Esophagus muscularis mucosa (tissue), 4 donors: ENCODE data around the gene CAPS2. TPM values are rescaled to one million over a fixed set of nuclear protein-coding genes. Genes with fewer than 3 reads are reported as not detected.

Experiments used
- DNase-seq: peaks from one replicate; pipeline ENCODE4 v3.0.0-alpha.2; 2017; ENCODE audit errors: extremely low spot score
- H3K27ac ChIP-seq, 4 donors: fragments of 200-600 bp; sonication (generic); replicated peaks in 1 of 4; 1 replicate in 3 of 4; 2 replicates in 1 of 4; pipeline ENCODE4 v1.5.1; 2016 to 2019; ENCODE audit warnings: mild to moderate bottlenecking in 1 of 4
- H3K27me3 ChIP-seq, 4 donors: fragments of 200-600 bp; sonication (generic); one replicate each; pipeline versions ENCODE4 v1.5.1 to v1.6.0; 2016 to 2019
- H3K36me3 ChIP-seq, 4 donors: fragments of 200-600 bp; sonication (generic); one replicate each; pipeline ENCODE4 v1.5.1; 2016 to 2019
- H3K4me1 ChIP-seq, 4 donors: fragments of 200-600 bp; sonication (generic); one replicate each; pipeline ENCODE4 v1.5.1; 2016 to 2019
- H3K4me3 ChIP-seq, 4 donors: fragments of 200-600 bp; sonication (generic); 1 replicate in 2 of 4; 2 replicates in 2 of 4; pipeline ENCODE4 v1.5.1; 2016 to 2019; ENCODE audit warnings: mild to moderate bottlenecking in 4 of 4, moderate library complexity in 1 of 4
- H3K9me3 ChIP-seq, 4 donors: fragments of 200-600 bp; sonication (generic); 1 replicate in 3 of 4; 2 replicates in 1 of 4; pipeline ENCODE4 v1.5.1; 2016 to 2019
- CTCF ChIP-seq, 3 experiments: fragments of 200-600 bp in 2 of 3; fragments of 450-650 bp in 1 of 3; sonication (generic) in 2 of 3; IDR thresholded peaks; one replicate each; pipeline ENCODE4 v1.5.1; 2017 to 2019; ENCODE audit warnings: antibody characterized with exemption in 3 of 3, mild to moderate bottlenecking in 2 of 3, moderate library complexity in 1 of 3
- EP300 ChIP-seq: sonication (generic); formaldehyde crosslinking; IDR thresholded peaks from one replicate; pipeline ENCODE4 v1.6.1; 2017; ENCODE audit warnings: antibody characterized with exemption
- POLR2A ChIP-seq: fragments of 450-650 bp; IDR thresholded peaks from one replicate; pipeline ENCODE4 v1.6.1; 2017; ENCODE audit warnings: antibody characterized with exemption, moderate library complexity, mild to moderate bottlenecking, low read depth
- POLR2AphosphoS5 ChIP-seq, 2 donors: sonication (generic); formaldehyde crosslinking; IDR thresholded peaks; one replicate each; pipeline ENCODE4 v1.6.1; 2017; ENCODE audit warnings: antibody characterized with exemption in 2 of 2
- WGBS: methylation state at CpG from one replicate; pipeline ENCODE4 v1.1.5; 2018; 5-methylcytosine and 5-hydroxymethylcytosine counted together
- intact Hi-C: fragments of 100-400 bp; cut with DNase I; formaldehyde crosslinking; loops from one replicate; pipeline ENCODE4 v1.15.1; 2023
- total RNA-seq, 4 donors: library from RNA; depleted of rRNA; stranded (reverse); fragments of >200 nt; gene quantifications; one replicate each; pipeline versions ENCODE4 v1.1.0 to v1.2.1, GENCODE V29; 2016

CAPS2 gene
- total RNA-seq, 4 donors from 2014 or later, result 8.0 to 28.2 (median 10.3) TPM

GRCh38 chr12:75257510-75257909 is 72.6 kb downstream of the CAPS2 start:
- no peaks in the 10 kb centered on the region for H3K9me3 ChIP-seq
- no peaks in the 10 kb centered on the region for H3K27me3 ChIP-seq
- no peak for DNase-seq
- intact Hi-C loops, result no loop called here
- TF ChIP-seq POLR2AphosphoS5 (IDR thresholded peaks at IDR 0.05) (no peak), EP300 (no peak), CTCF (IDR thresholded peaks at IDR 0.05) (no peak)
- H3K27ac ChIP-seq, result no peak overlapping the region
- no peaks in the 10 kb centered on the region for H3K4me1 ChIP-seq
- no peak overlapping the region for H3K4me3 ChIP-seq
- no peaks in the 10 kb centered on the region for H3K36me3 ChIP-seq
- WGBS, result 57% methylated on average over 2 of the region's 2 CpGs

GRCh38 chr12:75245108-75245507 is 85.0 kb downstream of the CAPS2 start:
- H3K27ac ChIP-seq, result no peak overlapping the region
- no peaks in the 10 kb centered on the region for H3K36me3 ChIP-seq
- TF ChIP-seq POLR2A (no peak), POLR2AphosphoS5 (IDR thresholded peaks at IDR 0.05) (no peak), EP300 (no peak), CTCF (IDR thresholded peaks at IDR 0.05) (no peak)
- no peaks in the 10 kb centered on the region for H3K4me1 ChIP-seq
- intact Hi-C loops, result no loop called here
- H3K27me3 ChIP-seq, result no peaks in the 10 kb centered on the region
- H3K9me3 ChIP-seq, result peaks cover 0 to 14% (median 5%) of the 10 kb centered on the region in 4 donors
- H3K4me3 ChIP-seq, result no peak overlapping the region
- no peak for DNase-seq

GRCh38 chr12:75239987-75240386 is 90.1 kb downstream of the CAPS2 start:
- no peaks in the 10 kb centered on the region for H3K36me3 ChIP-seq
- no peaks in the 10 kb centered on the region for H3K4me1 ChIP-seq
- H3K27me3 ChIP-seq, result no peaks in the 10 kb centered on the region
- no peak for DNase-seq
- no peak for TF ChIP-seq EP300
- no peak for TF ChIP-seq CTCF (IDR thresholded peaks at IDR 0.05)
- no peak for TF ChIP-seq POLR2A
- no peak for TF ChIP-seq POLR2AphosphoS5 (IDR thresholded peaks at IDR 0.05)
- H3K27ac ChIP-seq, result no peak overlapping the region
- no peak overlapping the region for H3K4me3 ChIP-seq
- intact Hi-C loops, result no loop called here
- H3K9me3 ChIP-seq, result peaks cover 0 to 17% (median 7%) of the 10 kb centered on the region in 4 donors

GRCh38 chr12:75236206-75236605 is 93.9 kb downstream of the CAPS2 start:
- H3K27me3 ChIP-seq, result no peaks in the 10 kb centered on the region
- peaks cover 0 to 20% (median 7%) of the 10 kb centered on the region in 4 donors for H3K9me3 ChIP-seq
- no peaks in the 10 kb centered on the region for H3K4me1 ChIP-seq
- 29% methylated on average over 1 of the region's 1 CpG for WGBS
- no peak for TF ChIP-seq POLR2AphosphoS5 (IDR thresholded peaks at IDR 0.05)
- no peak for TF ChIP-seq EP300
- no peak for TF ChIP-seq POLR2A
- no peak for TF ChIP-seq CTCF (IDR thresholded peaks at IDR 0.05)
- intact Hi-C loops, result no loop called here
- no peaks in the 10 kb centered on the region for H3K36me3 ChIP-seq
- no peak overlapping the region for H3K4me3 ChIP-seq
- DNase-seq, result no peak
- no peak overlapping the region for H3K27ac ChIP-seq

- Histone ChIP-seq H3K27me3 (no peaks in the 10 kb centered on the region), H3K27ac (no peak overlapping the region), H3K4me1 (no peaks in the 10 kb centered on the region), H3K36me3 (no peaks in the 10 kb centered on the region), H3K4me3 (no peak overlapping the region), H3K9me3 (peaks cover 0 to 5% (median 2%) of the 10 kb centered on the region in 4 donors)
- WGBS, result 83% methylated on average over 1 of the region's 1 CpG
- intact Hi-C loops, result no loop called here
- no peak for TF ChIP-seq EP300
- TF ChIP-seq POLR2A, result no peak
- TF ChIP-seq POLR2AphosphoS5 (IDR thresholded peaks at IDR 0.05), result no peak
- TF ChIP-seq CTCF (IDR thresholded peaks at IDR 0.05), result no peak
- no peak for DNase-seq
Observed at GRCh38 chr12:75227132-75227531, 103.0 kb downstream of the CAPS2 start.
